Measurements from ENCODE around the gene IRX2.

The IRX2 gene

DNA sequence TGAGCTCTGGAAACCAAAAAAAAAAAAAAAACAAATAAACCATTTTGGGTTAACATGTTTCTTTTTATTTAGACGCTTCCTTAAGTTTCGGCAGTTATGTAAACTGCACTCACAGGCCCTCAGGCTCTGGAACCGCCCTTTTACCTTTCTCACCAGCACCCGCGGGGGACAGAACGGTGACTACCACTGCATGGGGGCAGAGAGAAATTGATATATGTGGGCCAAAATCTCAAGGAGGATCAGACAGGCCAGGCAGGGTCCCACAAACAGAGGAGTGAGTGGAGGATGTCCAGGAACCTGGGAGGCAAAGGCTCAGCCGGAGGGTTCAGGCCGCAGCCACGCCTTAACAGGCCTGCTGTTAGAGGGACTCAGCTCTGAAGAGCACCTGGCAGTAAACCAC, 54.4 kb downstream of the IRX2 start:
- DNase-seq (ENCODE audit: low read depth in 2 of 2), result no peak
